ENCODE measurements around the gene PDE4D.

GRCh38 chr5:59517926-59518585 lies 375.5 kb downstream of the PDE4D start:
- TF ChIP-seq POLR2A (IDR thresholded peaks at IDR 0.05) (no peak), CTCF (IDR thresholded peaks at IDR 0.05) (no peak)

Measured in right lobe of liver (tissue), 4 donors.